Pulmonary artery endothelial cell (primary cell): ENCODE measurements around the gene HOXC6. TPM values are rescaled to one million over a fixed set of nuclear protein-coding genes. Genes with fewer than 3 reads are reported as not detected.

Experiments used
- DNase-seq: peaks from one replicate; pipeline ENCODE4 v3.0.0-alpha.2; 2011; ENCODE audit warnings: low read depth, low spot score
- total RNA-seq: library from RNA; depleted of rRNA; stranded (reverse); fragments of >200 nt; gene quantifications from 2 replicates; pipeline ENCODE4 v1.2.3, GENCODE V29; 2014

The HOXC6 gene
- total RNA-seq, 1 donor from 2014 or later: not detected

- DNase-seq: no peak
Observed at GRCh38 chr12:53989227-53990113, 38.8 kb upstream of the HOXC6 start.

DNA sequence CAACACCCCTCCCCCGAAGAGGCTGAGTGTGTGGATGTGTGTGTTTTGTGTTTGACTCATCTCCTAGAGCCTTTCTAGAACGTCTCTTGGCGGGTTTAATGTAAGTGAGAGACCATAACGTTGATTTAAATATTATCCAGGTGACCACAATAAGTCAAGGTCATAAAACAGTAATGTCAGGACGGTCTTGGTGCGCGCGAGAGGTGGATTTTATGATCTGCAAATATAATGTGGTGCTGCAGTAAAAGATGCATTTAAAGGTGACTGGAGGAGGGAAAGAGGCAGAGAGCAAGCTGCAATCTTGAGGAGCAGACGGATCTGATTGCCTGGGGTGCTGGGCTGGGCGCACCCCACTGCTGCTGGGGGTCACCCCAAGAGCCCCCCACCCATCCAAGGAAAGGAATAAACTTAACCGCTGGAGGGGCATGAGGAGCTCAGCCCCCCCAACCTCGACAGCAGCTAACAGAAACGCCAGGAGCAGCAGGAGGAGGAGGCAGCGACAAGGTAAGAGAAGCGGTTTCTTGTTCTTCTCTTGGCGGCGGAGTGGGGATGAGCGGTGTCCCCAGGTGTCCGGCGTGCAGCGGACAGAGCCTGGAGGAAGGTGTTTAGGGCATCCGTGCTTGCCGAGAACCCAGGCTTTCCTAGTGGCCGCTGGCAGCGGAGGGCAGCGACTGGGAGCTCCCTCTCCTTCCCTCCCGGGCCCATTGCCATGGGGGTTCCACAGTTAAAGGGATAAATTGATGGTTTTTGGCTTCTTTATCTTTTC lies 37.7 kb upstream of the HOXC6 start:
- no peak for DNase-seq

- DNase-seq: no peak
Observed at GRCh38 chr12:53991077-53991460, 37.2 kb upstream of the HOXC6 start.

GRCh38 chr12:53992377-53992889 lies 35.8 kb upstream of the HOXC6 start:
- DNase-seq: no peak

GRCh38 chr12:53993162-53994008 lies 34.9 kb upstream of the HOXC6 start:
- no peak for DNase-seq

DNA sequence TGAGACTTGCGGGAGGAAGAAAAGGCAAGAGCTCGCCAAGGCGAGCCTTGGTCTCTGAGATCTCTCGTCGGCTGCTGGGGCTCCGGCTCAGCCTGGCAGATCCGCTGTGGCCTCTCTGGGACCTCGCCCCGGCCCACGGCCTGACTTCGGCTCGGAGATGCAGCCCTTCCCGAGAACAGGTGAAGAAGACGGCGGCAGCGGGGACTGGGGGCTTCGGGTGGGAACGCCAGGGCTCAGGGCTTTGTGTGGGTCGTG lies 34.3 kb upstream of the HOXC6 start:
- no peak for DNase-seq

DNA sequence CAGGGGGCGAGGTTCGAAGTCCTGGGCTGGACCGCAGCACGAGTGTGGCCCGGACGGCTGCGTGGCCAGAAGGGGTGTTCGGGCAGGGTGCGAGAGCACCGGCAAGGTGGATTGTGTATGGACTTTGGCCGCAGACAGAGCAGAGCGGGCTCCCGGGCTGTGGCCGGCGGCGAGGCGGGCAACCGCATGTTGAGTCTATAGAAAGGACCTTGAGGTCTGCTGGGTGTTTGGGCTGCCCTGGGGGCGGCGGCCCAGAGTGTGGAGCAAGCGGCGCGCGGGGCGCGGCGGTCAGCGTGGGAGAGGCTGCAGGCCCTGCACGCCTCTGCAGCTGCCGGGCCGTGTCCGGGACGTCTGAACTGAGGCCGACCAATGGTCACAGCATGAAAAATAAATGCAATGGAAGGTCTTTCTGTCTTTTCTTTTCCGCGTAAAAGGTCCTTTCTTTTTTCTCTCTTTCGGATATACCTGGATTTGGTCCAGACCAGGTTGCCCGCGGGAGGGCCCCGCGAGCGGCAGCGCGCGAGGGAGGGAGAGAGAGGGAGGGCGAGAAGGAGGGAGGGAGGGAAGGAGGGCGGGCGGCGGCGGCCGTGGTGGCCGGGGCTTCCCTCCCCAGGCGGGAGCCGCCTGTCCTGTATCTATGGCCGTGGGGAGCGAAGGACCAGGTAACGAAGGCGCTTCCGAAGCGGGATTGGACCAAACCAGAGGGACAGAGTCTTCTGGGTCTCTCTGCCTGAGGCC lies 33.8 kb upstream of the HOXC6 start:
- no peak for DNase-seq

GRCh38 chr12:53995002-53995377 lies 33.2 kb upstream of the HOXC6 start:
- no peak for DNase-seq

- no peak for DNase-seq
Observed at GRCh38 chr12:53995378-53996239, 32.6 kb upstream of the HOXC6 start.

- no peak for DNase-seq
Observed at GRCh38 chr12:53996240-53997203, 31.7 kb upstream of the HOXC6 start.

DNA sequence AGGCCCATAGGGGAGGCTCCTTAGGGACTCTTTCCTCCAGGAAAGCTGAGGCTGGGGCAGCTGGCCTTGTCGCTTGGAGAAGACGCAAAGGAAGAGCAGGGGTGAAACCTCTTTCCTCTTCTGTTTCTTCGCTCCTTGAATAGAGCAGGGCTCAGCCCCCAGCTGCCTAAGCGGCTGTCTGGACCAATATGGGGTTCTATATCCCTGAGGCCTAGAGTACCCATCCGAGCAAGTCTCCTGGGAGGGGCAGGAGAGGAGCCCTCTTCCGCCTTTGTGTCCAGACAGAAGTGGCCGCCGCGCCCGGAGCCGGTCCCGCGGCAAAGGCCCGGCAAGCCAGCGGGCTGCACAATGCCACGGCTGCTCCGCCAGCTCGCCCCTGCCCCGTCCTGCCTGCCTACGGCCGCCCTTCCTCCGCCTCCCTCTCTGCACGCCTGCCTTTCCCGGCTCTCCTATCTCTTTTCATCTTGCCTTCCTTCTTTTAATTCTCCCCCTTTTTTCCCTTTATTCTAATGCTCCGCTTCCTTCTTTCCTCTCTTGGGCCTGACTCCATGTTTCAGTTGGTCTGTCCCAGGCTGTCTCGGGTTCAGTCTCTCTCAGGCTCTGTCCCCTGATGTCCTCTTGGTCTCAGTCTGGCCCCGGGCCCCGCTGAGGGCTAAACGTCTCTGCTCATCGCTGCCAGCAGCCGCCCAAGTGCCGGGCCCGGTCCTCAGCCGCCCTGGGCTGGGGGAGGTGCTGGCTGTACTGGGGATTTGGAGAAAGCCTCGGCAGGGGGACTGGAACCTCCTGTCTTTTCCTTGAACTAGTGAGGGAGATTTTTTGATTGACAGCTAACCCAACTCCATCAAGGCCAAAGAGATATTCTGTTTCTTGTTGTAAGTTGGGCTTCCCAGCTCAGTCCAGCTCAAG lies 30.8 kb upstream of the HOXC6 start:
- DNase-seq: no peak

DNA sequence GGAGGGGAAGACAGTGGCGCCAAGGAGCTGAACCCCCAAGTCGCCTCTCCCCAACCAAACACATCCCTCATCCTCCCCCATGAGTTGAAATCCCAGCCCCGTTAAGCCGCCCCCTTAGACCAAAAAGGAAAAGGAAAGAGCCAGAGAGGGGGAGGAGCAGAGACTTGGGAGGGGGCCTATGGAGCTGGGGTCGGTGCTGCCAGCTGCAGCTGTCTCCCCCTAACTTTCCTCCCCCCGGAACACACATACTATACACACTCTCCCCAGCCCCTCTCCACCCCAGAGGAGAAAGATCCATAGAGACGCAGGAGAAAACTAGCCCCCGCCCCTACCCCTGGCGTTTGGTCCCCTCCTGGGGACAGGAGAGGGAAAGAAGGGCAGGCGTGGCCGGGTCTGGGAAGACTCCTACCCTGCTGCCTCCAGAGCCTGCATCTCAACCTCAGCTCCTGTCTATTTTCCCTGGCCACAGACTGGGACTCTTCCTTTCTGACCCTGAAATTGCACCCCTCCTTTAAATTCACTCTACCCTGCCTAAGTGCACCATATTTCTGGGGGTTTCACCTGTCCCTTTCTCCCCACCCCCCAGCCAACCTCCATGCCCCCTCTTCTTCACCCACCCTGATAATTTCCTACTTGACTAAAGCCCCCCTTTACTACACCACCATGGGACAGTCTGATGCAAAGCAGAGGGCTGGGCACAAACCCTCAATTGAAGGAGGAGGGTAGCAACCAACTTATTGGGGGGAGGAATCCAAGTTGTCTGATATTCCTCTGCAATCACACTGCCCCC lies 29.9 kb upstream of the HOXC6 start:
- no peak for DNase-seq

GRCh38 chr12:53998900-53999236 lies 29.4 kb upstream of the HOXC6 start:
- no peak for DNase-seq

- no peak for DNase-seq
Observed at GRCh38 chr12:53999559-54000115, 28.6 kb upstream of the HOXC6 start.

DNA sequence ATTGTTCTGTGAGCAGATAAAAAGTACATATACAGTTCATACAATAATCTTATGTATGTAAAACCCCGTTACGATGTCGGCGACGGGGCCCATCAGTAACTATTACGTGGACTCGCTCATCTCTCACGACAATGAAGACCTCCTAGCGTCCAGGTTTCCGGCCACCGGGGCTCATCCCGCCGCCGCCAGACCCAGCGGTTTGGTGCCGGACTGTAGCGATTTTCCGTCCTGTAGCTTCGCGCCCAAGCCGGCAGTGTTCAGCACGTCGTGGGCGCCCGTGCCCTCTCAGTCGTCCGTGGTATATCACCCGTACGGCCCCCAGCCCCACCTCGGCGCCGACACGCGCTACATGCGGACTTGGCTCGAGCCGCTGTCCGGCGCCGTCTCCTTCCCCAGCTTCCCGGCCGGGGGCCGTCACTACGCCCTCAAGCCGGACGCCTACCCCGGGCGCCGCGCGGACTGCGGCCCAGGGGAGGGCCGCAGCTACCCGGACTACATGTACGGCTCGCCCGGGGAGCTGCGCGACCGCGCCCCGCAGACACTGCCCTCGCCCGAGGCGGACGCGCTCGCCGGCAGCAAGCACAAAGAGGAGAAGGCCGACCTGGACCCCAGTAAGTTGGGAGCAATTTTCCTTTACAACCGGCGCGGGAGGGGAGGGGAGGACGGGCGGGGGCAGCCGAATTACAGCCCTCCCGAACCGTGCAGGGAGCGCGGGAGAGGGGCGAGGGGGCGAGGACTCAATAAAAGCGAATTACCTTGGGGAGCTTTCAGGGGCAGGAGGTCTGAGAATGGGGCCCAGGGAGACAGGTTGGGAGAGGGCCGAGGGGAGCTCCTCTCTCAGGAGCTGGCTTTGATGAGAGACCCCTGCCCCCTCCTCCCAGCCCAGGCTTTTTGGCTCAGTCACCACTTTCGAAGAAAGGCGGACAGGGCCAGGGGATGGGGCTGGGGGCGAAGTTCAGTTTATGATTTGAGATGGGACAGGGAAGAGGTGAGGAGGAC lies 27.8 kb upstream of the HOXC6 start, which contains the start of gene HOXC9:
Gene HOXC9, plus strand, starts transcription at position 46 of the 999 bp plus-strand sequence. Its CDS starts 28 bp downstream, at position 74.
- DNase-seq: no peak
